Stimulated activated naive CD8-positive, alpha-beta T cell treated with anti-CD3 and anti-CD28 coated beads, Interleukin-15, Interleukin-2, amounts not matched to agents 100 U/mL and 50 U/mL, for 24 hours (primary cell): ENCODE data around the gene ANKRD9.

Source experiments
- ATAC-seq: fragments of 150-1000 bp; cut with Tn5 transposase; one replicate; pipeline ENCODE4 v1.10.0; 2021
- DNase-seq: peaks from one replicate; pipeline ENCODE4 v3.0.0; 2021

ANKRD9 gene

DNA sequence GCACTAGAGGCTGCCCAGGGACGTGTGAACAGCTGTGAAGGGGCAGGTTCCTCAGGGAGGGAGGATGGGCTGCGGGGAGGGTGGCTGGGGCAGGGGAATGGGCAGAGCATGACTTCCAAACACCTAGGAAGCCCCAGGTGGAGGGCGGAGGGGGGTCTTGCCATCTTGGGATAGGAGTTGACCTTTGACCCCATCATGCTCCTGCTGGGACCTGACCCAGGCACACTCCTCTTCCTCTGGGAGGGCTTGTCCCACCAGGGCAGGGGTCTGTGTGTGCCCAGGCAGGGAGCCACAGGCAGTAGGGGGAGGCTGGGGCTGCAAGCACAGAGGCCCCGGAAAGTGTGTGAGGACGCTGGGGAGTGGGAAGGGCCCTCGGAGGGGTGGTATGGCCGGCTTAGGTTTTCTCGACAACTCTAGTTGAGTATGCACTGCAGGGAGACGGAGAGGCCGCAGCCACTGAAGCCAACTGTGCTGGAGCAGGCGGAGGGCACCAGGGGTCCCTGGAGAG lies 3.3 kb upstream of the ANKRD9 start:
- DNase-seq (no peak), ATAC-seq (no peak)

DNA sequence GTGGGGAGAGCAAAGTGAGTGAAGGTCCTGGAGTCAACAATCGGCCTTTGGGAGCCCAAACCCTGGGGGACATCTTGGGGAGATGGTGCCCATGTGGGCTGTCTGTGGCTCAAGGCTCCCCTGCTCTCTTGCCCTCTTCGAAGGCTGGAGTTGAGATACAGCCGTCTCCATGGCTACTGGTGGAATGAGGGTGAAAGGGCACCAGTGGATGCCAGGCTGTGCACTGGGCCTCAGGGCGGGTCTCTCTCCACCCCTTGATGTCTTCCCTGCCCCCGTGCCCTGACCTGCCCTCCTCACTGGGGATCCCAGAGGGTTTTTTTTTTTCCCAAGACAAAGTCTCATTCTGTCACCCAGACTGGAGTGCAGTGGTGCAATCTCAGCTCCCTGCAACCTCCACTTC lies 2.0 kb upstream of the ANKRD9 start:
- ATAC-seq (no peak), DNase-seq (no peak)

- DNase-seq (peak; percentile 49), ATAC-seq (no peak)
These were observed 1.3 kb upstream of the ANKRD9 start for GRCh38 chr14:102510616-102511520.

DNA sequence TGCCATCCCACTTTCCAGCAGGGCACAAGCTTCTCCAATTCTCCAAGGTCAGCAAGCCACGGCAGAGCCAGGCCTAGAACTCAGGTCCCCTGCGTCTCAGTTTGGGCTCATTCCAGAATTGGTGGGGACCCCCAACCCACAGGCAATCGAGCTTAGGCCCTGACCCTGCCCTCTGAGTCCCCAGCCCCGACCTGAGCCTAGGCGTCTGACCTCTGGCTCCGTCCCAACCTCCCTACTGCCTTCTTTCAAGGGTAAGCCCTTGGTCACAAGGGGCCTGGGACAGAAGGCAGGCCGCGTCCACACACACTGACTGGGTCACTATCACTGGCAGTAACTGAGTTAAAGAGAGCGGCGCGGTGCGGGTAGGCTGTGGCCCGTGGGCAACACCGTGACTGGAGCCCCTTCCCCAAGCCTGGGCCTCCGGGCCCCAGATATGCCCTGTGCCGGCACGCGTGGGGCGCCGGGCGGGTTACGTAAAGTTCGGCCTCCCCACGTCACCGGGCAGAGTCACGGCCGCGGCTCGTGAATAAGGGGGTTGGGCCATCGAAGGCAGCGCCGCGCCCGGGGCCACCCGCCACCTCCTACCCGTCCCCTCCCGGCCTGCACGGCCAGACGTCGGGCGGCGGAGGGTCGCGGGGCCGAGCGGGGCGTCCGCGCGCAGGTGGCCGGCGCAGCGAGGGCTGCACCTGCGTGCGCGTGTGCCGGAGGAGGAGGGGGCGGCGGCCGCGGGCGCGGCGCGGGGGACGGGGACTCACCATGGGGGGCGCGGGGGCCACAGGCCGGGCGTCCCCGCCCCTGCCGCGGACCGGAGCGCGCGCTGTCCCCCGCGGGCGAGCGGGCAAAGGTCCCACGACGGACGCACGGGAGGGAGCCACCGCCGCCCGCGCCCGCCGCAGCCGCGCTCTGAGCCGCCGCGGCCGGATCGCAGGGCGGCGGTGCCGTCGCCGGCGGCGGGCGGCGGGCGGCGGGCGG lies 516 bp downstream of the ANKRD9 start:
- ATAC-seq = peak; percentile 1
- DNase-seq = peak; percentile 33

- ATAC-seq (no peak), DNase-seq (no peak)
These were observed 1.2 kb downstream of the ANKRD9 start for GRCh38 chr14:102508410-102508773.

GRCh38 chr14:102507857-102508312 lies 1.7 kb downstream of the ANKRD9 start:
- no peak for DNase-seq
- ATAC-seq = no peak

GRCh38 chr14:102507081-102507856 lies 2.3 kb downstream of the ANKRD9 start:
- ATAC-seq = no peak
- DNase-seq = no peak

GRCh38 chr14:102506626-102506925 lies 3.0 kb downstream of the ANKRD9 start:
- no peak for DNase-seq
- ATAC-seq = no peak

DNA sequence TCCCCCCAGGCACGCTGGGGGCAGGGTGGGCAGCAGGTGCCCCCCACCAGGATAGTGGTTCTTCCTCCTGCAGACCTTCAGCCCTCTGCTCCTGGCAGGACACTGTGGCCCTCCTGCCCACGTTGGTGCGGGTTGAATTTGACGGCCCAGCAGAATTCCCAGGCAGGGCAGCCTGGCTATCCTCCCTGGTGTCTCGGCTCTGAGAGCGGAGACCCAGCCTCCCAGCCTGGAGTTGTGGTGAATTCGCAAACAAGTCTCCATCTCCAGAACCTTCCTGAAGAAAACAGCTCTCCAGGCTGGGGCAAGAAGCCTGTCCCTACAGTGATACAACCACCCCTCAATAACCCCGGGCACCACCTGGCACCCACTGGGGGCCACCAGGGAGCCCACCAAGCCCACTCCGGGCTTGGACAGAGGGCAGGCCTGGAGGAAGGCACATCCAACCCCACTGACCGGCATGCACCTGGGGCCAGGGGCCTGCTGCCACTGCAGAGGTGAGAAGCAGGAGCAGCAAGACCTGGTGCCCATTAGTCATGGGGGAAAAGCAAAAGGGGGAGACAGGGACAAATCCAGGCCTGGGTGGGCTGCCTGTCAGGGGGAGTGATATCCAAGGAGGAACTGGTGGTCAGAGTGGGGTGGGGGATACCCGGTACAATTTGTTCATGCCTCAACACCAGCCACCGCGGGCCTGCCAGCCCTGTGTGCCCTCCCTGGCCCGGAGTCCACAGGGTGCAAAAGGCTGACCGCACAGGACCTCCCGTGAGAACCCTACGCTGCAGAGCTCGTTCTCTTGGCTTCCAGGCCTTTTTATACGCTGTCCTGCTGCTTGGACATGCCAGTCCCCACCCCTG lies 3.6 kb downstream of the ANKRD9 start:
- ATAC-seq (no peak), DNase-seq (no peak)

GRCh38 chr14:102505000-102505619 lies 4.5 kb downstream of the ANKRD9 start:
- DNase-seq = no peak
- ATAC-seq = no peak

- ATAC-seq (no peak), DNase-seq (no peak)
These were observed 5.1 kb downstream of the ANKRD9 start for GRCh38 chr14:102504328-102504999.

- no peak for DNase-seq
These were observed 5.8 kb downstream of the ANKRD9 start for GRCh38 chr14:102503641-102504327.

GRCh38 chr14:102502571-102502970 lies 7.0 kb downstream of the ANKRD9 start:
- ATAC-seq (no peak), DNase-seq (no peak)

More at GRCh38 chr14:102503641-102504327, 5.8 kb downstream of the ANKRD9 start:
- no peak for ATAC-seq

DNA sequence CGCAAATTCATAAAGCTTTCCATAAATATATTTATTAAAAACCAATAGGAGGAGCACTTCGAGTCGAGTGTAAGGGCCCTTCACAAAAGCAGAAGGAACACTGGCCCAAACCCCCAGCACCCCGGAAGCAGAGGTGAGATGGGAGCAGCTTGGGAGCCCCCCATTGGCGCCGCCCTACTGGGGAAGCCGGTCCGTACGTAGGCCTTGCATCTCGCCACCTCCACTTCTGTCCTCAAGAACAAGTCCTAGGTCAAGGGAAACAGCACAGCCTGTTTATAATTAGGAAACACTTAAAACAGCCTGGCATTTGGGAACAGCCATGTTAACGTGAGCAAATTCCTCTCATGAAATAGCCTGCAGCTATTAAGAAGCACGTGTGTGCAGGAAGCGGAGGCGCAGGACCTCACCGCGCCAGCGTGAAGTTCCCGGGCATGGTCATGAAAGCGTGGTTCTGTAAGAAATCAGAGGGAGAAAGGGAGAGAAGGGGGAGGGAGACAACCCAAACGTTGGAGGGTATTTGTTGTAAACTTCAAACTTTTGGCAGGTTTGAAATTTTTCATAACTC lies 7.7 kb downstream of the ANKRD9 start:
- ATAC-seq (no peak), DNase-seq (no peak)

DNA sequence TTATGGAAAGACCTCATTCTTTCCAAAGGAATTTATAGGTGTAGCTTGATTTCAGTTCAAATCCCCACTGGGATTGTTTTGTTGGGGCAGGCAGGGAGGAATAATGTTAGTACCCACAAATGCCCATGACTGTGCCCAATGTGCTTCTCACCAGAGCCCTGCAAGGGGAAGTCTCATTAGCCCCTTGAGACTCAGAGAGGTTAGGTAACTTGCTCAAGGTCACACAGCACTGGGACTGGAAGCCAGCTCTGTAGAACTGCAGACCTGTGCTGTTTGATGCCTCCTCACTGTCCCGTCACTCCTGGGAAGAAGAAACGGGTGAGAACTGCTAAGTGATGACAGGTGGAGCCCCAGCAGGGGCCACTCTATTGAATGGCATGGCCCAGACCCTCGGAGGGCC lies 8.9 kb downstream of the ANKRD9 start:
- no peak for ATAC-seq

DNA sequence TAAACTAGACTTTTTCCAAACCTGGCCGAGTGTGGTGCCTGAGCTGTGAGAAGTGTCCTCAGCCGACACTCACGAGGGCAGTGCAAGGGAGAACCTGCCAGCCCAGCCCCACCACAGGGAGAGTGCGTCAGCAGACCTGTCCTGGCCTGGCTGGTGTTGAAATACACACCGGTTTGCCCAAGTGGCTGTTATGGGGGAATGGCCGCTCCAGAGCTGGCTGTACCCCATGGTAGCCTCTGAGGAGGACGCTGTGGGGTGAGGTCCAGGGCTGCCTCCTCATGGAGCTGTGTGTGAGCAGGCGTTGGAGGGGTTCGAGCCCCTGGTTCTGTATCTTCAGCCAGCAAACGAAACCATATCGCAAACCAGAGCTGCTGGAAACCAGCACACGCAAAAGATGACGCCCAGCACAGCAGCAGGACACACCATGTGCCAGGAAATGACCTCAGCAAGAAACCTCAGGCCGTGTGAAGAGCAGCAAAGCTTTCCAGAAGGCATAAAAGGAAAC lies 9.4 kb downstream of the ANKRD9 start:
- ATAC-seq = no peak
- no peak for DNase-seq

More for the DNA sequence above, 8.9 kb downstream of the ANKRD9 start:
- no peak for DNase-seq

GRCh38 chr14:102499401-102500157 lies 10.0 kb downstream of the ANKRD9 start:
- no peak for DNase-seq

GRCh38 chr14:102498678-102499265 lies 10.8 kb downstream of the ANKRD9 start:
- no peak for DNase-seq
- no peak for ATAC-seq

More at GRCh38 chr14:102499401-102500157, 10.0 kb downstream of the ANKRD9 start:
- no peak for ATAC-seq
